Skeletal muscle satellite cell (primary cell): ENCODE data around the gene NUCB2.

Experiments
- H3K27me3 ChIP-seq: 2 replicates; pipeline ENCODE4 v1.7.0; 2013; ENCODE audit warnings: low read length; ENCODE audit not compliant: control insufficient read depth, insufficient read depth
- H3K36me3 ChIP-seq: 2 replicates; pipeline ENCODE4 v1.7.0; 2013; ENCODE audit warnings: mild to moderate bottlenecking, control low read depth, low read length; ENCODE audit not compliant: insufficient read depth
- H3K4me1 ChIP-seq: 2 replicates; pipeline ENCODE4 v1.7.0; 2013; ENCODE audit warnings: low read length; ENCODE audit not compliant: control insufficient read depth, insufficient read depth
- H3K4me2 ChIP-seq: 2 replicates; pipeline ENCODE4 v1.7.0; 2013; ENCODE audit warnings: mild to moderate bottlenecking, low read length
- H3K4me3 ChIP-seq: 2 replicates; pipeline ENCODE4 v1.7.0; 2013; ENCODE audit warnings: low read length
- H3K9ac ChIP-seq: 2 replicates; pipeline ENCODE4 v1.7.0; 2013; ENCODE audit warnings: mild to moderate bottlenecking, low read depth, low read length, moderate library complexity
- H3K9me3 ChIP-seq: replicated peaks from 2 replicates; pipeline ENCODE4 v1.7.0; 2013; ENCODE audit warnings: mild to moderate bottlenecking, control low read depth, low read length

Gene NUCB2

GRCh38 chr11:17369684-17370243 is 93.2 kb downstream of the NUCB2 start:
- peaks cover 55% of the 10 kb centered on the region for H3K36me3 ChIP-seq
- H3K9me3 ChIP-seq, result peaks cover 39% of the 10 kb centered on the region

GRCh38 chr11:17371614-17372013 is 95.1 kb downstream of the NUCB2 start:
- Histone ChIP-seq H3K9ac (no peak overlapping the region), H3K4me1 (no peaks in the 10 kb centered on the region), H3K4me3 (no peak overlapping the region), H3K27me3 (no peaks in the 10 kb centered on the region), H3K4me2 (no peak overlapping the region), H3K36me3 (peaks cover 55% of the 10 kb centered on the region), H3K9me3 (peaks cover 39% of the 10 kb centered on the region)

More at GRCh38 chr11:17369684-17370243, 93.2 kb downstream of the NUCB2 start:
- Histone ChIP-seq H3K4me3 (no peak overlapping the region), H3K4me1 (no peaks in the 10 kb centered on the region), H3K9ac (no peak overlapping the region), H3K4me2 (no peak overlapping the region), H3K27me3 (no peaks in the 10 kb centered on the region)

GRCh38 chr11:17375547-17375946 is 99.0 kb downstream of the NUCB2 start:
- Histone ChIP-seq H3K9me3 (peaks cover 21% of the 10 kb centered on the region), H3K36me3 (peaks cover 30% of the 10 kb centered on the region)

GRCh38 chr11:17376493-17376892 is 100.0 kb downstream of the NUCB2 start:
- no peak overlapping the region for H3K9ac ChIP-seq
- H3K27me3 ChIP-seq, result no peaks in the 10 kb centered on the region
- H3K4me1 ChIP-seq, result peaks cover 7% of the 10 kb centered on the region
- no peak overlapping the region for H3K4me2 ChIP-seq
- H3K4me3 ChIP-seq, result no peak overlapping the region
- H3K9me3 ChIP-seq, result peaks cover 14% of the 10 kb centered on the region
- peaks cover 21% of the 10 kb centered on the region for H3K36me3 ChIP-seq

More at GRCh38 chr11:17375547-17375946, 99.0 kb downstream of the NUCB2 start:
- Histone ChIP-seq H3K9ac (no peak overlapping the region), H3K4me3 (no peak overlapping the region), H3K4me2 (no peak overlapping the region), H3K4me1 (no peaks in the 10 kb centered on the region), H3K27me3 (no peaks in the 10 kb centered on the region)

- Histone ChIP-seq H3K27me3 (no peaks in the 10 kb centered on the region), H3K9me3 (no peaks in the 10 kb centered on the region), H3K36me3 (peaks cover 2% of the 10 kb centered on the region), H3K4me1 (peaks cover 12% of the 10 kb centered on the region), H3K4me3 (no peak overlapping the region), H3K9ac (no peak overlapping the region), H3K4me2 (no peak overlapping the region)
These were observed 102.1 kb downstream of the NUCB2 start for GRCh38 chr11:17378655-17379054.

GRCh38 chr11:17379383-17380180 is 103.0 kb downstream of the NUCB2 start:
- Histone ChIP-seq H3K9ac (no peak overlapping the region), H3K9me3 (no peaks in the 10 kb centered on the region), H3K4me3 (no peak overlapping the region), H3K27me3 (no peaks in the 10 kb centered on the region), H3K4me2 (no peak overlapping the region), H3K4me1 (peaks cover 12% of the 10 kb centered on the region), H3K36me3 (no peaks in the 10 kb centered on the region)

- Histone ChIP-seq H3K36me3 (no peaks in the 10 kb centered on the region), H3K4me1 (peaks cover 12% of the 10 kb centered on the region), H3K9ac (no peak overlapping the region), H3K27me3 (peaks cover 5% of the 10 kb centered on the region), H3K9me3 (no peaks in the 10 kb centered on the region), H3K4me3 (no peak overlapping the region), H3K4me2 (no peak overlapping the region)
These were observed 104.6 kb downstream of the NUCB2 start for GRCh38 chr11:17381156-17381555.
